RWPE1 (cell line): ENCODE results near the gene RNF5.
"Not testable (repeated sequence)": the region's sequence is repeated elsewhere in the genome, so short reads cannot be mapped to it uniquely, and the experiment has no call there.

Experiments
- CTCF ChIA-PET: fragments of 350-600 bp; sonication (Branson Sonifier 250); formaldehyde crosslinking; extraction: SDS; loops from one replicate; lab custom pipeline; 2021; lab: Yijun Ruan, JAX
- POLR2A ChIA-PET: fragments of 400-600 bp; formaldehyde crosslinking; extraction: SDS; loops from one replicate; lab custom pipeline; 2020; ENCODE audit warnings: antibody characterized with exemption; ENCODE audit not compliant: low non-redundant PET; lab: Yijun Ruan, JAX
- DNase-seq: peaks from one replicate; pipeline ENCODE4 v3.0.0; 2012; ENCODE audit warnings: low spot score
- H3K27ac ChIP-seq: fragments of 450-650 bp; 2 replicates; pipeline ENCODE4 v1.5.1; 2017
- CTCF ChIP-seq: fragments of 450-650 bp; conservative IDR thresholded peaks from 2 replicates; pipeline ENCODE4 v1.5.1; 2017; ENCODE audit warnings: low read depth, mild to moderate bottlenecking

Gene RNF5

GRCh38 chr6:32208996-32209395, 30.8 kb downstream of the RNF5 start:
- TF ChIP-seq CTCF: no peak
- no peak overlapping the region for H3K27ac ChIP-seq
- POLR2A ChIA-PET: no interaction called here
- CTCF ChIA-PET: no interaction called here
- DNase-seq: no peak

GRCh38 chr6:32210191-32210601, 32.0 kb downstream of the RNF5 start:
- ChIA-PET POLR2A (no interaction called here), CTCF (no interaction called here)
- DNase-seq: no peak
- no peak for TF ChIP-seq CTCF
- no peak overlapping the region for H3K27ac ChIP-seq

- CTCF ChIA-PET, H3K27ac ChIP-seq, POLR2A ChIA-PET: not testable (repeated sequence)
Measured at GRCh38 chr6:32211432-32211831, 33.2 kb downstream of the RNF5 start.

GRCh38 chr6:32212076-32212760, 34.0 kb downstream of the RNF5 start:
- no peak for DNase-seq
- no peak overlapping the region for H3K27ac ChIP-seq
- ChIA-PET CTCF (no interaction called here), POLR2A (no interaction called here)
- no peak for TF ChIP-seq CTCF

More at GRCh38 chr6:32211432-32211831, 33.2 kb downstream of the RNF5 start:
- DNase-seq: not testable (repeated sequence)

- CTCF ChIA-PET: no interaction called here
- no peak for DNase-seq
- POLR2A ChIA-PET: no interaction called here
- no peak for TF ChIP-seq CTCF
- no peak overlapping the region for H3K27ac ChIP-seq
Measured at GRCh38 chr6:32213649-32214048, 35.4 kb downstream of the RNF5 start.

- ChIA-PET POLR2A (no interaction called here), CTCF (interaction anchor here (0.6 kb wide), 1 partner anchor 1020 kb away, joined by 3 read pairs; no protein-coding TSS in a partner anchor)
- no peak for TF ChIP-seq CTCF
Measured at GRCh38 chr6:32214126-32214525, 35.9 kb downstream of the RNF5 start.

GRCh38 chr6:32215617-32216016, 37.4 kb downstream of the RNF5 start:
- CTCF ChIA-PET: no interaction called here

More at GRCh38 chr6:32214126-32214525, 35.9 kb downstream of the RNF5 start:
- no peak overlapping the region for H3K27ac ChIP-seq
- no peak for DNase-seq

More at GRCh38 chr6:32215617-32216016, 37.4 kb downstream of the RNF5 start:
- no peak for TF ChIP-seq CTCF
- POLR2A ChIA-PET: no interaction called here
- DNase-seq: no peak
- H3K27ac ChIP-seq: no peak overlapping the region
